Breast epithelium (tissue), 4 donors: ENCODE results near the gene PRKAR1B. TPM values are rescaled to one million over a fixed set of nuclear protein-coding genes. Genes with fewer than 3 reads are reported as not detected.

Experiments used
- DNase-seq, 2 donors: peaks; one replicate each; pipeline ENCODE4 v3.0.0-alpha.2; 2019; ENCODE audit warnings: low spot score in 2 of 2
- H3K27ac ChIP-seq, 2 donors: fragments of 200-600 bp; sonication (generic) in 1 of 2; one replicate each; pipeline ENCODE4 v1.5.1; 2016 to 2019; ENCODE audit warnings: mild to moderate bottlenecking in 1 of 2
- H3K27me3 ChIP-seq, 2 donors: fragments of 200-600 bp; sonication (generic) in 1 of 2; one replicate each; pipeline versions ENCODE4 v1.5.1 to v1.6.0; 2017 to 2019; ENCODE audit warnings: control low read depth in 1 of 2, mild to moderate bottlenecking in 1 of 2
- H3K36me3 ChIP-seq: fragments of 200-600 bp; one replicate; pipeline ENCODE4 v1.5.1; 2019
- H3K4me1 ChIP-seq, 2 donors: fragments of 200-600 bp; sonication (generic); one replicate each; pipeline ENCODE4 v1.5.1; 2016 to 2019; ENCODE audit warnings: control low read depth in 1 of 2
- H3K4me3 ChIP-seq, 3 donors: fragments of 200-600 bp; sonication (generic); 1 replicate in 2 of 3; 2 replicates in 1 of 3; pipeline ENCODE4 v1.5.1; 2016 to 2019; ENCODE audit warnings: mild to moderate bottlenecking in 3 of 3, moderate library complexity in 2 of 3
- H3K9me3 ChIP-seq, 2 donors: fragments of 200-600 bp; sonication (generic) in 1 of 2; one replicate each; pipeline ENCODE4 v1.5.1; 2016 to 2019; ENCODE audit warnings: control low read depth in 1 of 2
- POLR2A ChIP-seq: fragments of 450-650 bp; IDR thresholded peaks from one replicate; pipeline ENCODE4 v1.6.1; 2016; ENCODE audit warnings: antibody characterized with exemption, mild to moderate bottlenecking, moderate library complexity
- POLR2AphosphoS5 ChIP-seq, 3 donors: sonication (generic); formaldehyde crosslinking; IDR thresholded peaks; one replicate each; pipeline ENCODE4 v1.6.1; 2017; ENCODE audit warnings: antibody characterized with exemption in 3 of 3
- intact Hi-C: fragments of 100-400 bp; cut with DNase I; formaldehyde crosslinking; loops from one replicate; pipeline ENCODE4 v1.15.1; 2023; ENCODE audit warnings: low total_unique reads
- total RNA-seq, 3 donors: library from RNA; depleted of rRNA; stranded (reverse); fragments of >200 nt; gene quantifications; one replicate each; pipeline ENCODE4 v1.1.0, GENCODE V29; 2016
- TF ChIP-seq, protein P1 (sequence below), 3 donors: fragments of 450-650 bp; IDR thresholded peaks; one replicate each; pipeline ENCODE4 v1.5.1; 2016 to 2017; ENCODE audit warnings: antibody characterized with exemption in 3 of 3, mild to moderate bottlenecking in 3 of 3, moderate library complexity in 3 of 3

PRKAR1B gene
- total RNA-seq, 3 donors from 2014 or later, result 3.7 to 10.5 (median 7.9) TPM

DNA sequence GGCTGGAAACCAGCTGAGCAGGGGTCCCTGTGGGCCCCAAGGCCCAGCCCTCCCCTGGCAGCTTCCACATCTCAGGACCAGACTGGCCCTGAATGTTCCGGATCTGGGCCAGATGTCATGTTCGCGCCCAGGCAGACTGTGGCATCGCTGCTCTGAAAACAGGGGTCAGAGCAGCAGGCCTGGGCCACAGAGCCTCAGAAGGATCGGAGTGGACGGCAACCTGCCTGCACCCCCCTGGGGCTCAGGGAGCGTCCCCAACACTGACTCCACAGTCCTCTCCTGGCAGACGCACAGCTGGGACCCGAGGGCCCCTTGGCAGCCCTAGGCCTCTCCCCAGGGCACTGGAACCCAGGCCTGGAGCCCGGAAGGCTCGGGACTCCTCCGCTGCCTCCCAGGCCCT lies 91.9 kb downstream of the PRKAR1B start:
- Histone ChIP-seq H3K9me3 (no peaks in the 10 kb centered on the region), H3K27ac (no peak overlapping the region), H3K27me3 (no peaks in the 10 kb centered on the region), H3K4me1 (no peaks in the 10 kb centered on the region), H3K4me3 (no peak overlapping the region), H3K36me3 (no peaks in the 10 kb centered on the region)
- TF ChIP-seq, protein P1, sequence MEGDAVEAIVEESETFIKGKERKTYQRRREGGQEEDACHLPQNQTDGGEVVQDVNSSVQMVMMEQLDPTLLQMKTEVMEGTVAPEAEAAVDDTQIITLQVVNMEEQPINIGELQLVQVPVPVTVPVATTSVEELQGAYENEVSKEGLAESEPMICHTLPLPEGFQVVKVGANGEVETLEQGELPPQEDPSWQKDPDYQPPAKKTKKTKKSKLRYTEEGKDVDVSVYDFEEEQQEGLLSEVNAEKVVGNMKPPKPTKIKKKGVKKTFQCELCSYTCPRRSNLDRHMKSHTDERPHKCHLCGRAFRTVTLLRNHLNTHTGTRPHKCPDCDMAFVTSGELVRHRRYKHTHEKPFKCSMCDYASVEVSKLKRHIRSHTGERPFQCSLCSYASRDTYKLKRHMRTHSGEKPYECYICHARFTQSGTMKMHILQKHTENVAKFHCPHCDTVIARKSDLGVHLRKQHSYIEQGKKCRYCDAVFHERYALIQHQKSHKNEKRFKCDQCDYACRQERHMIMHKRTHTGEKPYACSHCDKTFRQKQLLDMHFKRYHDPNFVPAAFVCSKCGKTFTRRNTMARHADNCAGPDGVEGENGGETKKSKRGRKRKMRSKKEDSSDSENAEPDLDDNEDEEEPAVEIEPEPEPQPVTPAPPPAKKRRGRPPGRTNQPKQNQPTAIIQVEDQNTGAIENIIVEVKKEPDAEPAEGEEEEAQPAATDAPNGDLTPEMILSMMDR (IDR thresholded peaks at IDR 0.05), result no peak
- TF ChIP-seq POLR2A (no peak), POLR2AphosphoS5 (IDR thresholded peaks at IDR 0.05) (no peak)
- intact Hi-C loops, result no loop called here
- DNase-seq, result no peak

DNA sequence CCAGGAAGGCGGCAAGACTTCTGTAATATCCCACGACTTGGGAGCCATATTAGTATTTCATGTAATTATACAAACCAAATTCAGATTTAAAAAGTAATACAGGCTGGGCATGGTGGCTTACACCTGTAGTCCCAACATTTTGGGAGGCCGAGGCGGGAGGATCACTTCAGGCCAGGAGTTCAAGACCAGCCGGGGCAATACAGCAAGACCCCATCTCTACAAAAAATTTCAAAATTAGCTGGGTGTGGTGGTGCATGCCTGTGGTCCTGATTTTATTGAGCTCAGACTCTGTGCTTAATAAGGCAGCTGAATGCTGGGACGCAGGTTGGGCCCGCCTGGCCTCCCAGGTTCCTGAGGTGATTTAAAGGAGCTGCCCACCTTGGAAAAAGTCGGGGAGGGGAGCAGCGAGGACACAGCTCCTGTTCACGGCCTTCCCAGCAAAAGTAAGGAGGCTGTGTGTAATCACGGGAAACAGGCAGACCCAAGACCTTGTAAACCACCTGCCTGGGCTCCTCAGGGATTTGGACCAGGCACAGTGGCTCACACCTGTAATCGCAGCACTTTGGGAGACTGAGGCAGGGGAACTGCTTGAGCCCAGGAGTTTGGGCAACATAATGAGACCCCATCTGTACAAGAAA lies 93.6 kb downstream of the PRKAR1B start:
- peak in 1 of 2 donors; percentile 44 for DNase-seq
- Histone ChIP-seq H3K27ac (no peak overlapping the region), H3K9me3 (no peaks in the 10 kb centered on the region), H3K36me3 (no peaks in the 10 kb centered on the region), H3K4me3 (no peak overlapping the region), H3K27me3 (no peaks in the 10 kb centered on the region), H3K4me1 (no peaks in the 10 kb centered on the region)
- intact Hi-C loops, result no loop called here
- no peak for TF ChIP-seq POLR2AphosphoS5 (IDR thresholded peaks at IDR 0.05)
- no peak for TF ChIP-seq POLR2A
- TF ChIP-seq, protein P1 (IDR thresholded peaks at IDR 0.05), result no peak

DNA sequence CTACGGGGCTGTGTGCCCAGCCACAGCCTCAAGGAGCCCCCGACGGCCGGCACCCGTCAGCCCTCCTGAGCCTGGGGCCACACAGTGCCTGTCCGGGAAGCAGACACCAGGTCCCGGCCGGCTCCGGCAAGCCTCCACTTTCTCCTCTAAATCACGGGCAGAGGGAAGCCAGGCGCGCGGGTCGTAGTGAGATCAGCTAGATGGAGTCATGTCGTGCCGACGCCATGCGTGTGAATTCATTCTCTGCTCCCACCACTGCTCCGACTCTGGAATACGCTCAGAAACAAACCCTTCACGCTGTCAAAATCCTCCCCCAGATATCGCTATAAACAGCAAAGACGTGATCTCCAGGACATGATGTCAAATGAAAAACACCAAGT lies 94.3 kb downstream of the PRKAR1B start:
- TF ChIP-seq, protein P1 (IDR thresholded peaks at IDR 0.05), result no peak
- TF ChIP-seq POLR2AphosphoS5 (IDR thresholded peaks at IDR 0.05) (no peak), POLR2A (no peak)
- no peaks in the 10 kb centered on the region for H3K36me3 ChIP-seq
- DNase-seq, result peak in 1 of 2 donors; percentile 47
- H3K27ac ChIP-seq, result no peak overlapping the region
- no peaks in the 10 kb centered on the region for H3K9me3 ChIP-seq
- intact Hi-C loops, result no loop called here
- no peaks in the 10 kb centered on the region for H3K4me1 ChIP-seq
- no peak overlapping the region for H3K4me3 ChIP-seq
- H3K27me3 ChIP-seq, result no peaks in the 10 kb centered on the region

DNA sequence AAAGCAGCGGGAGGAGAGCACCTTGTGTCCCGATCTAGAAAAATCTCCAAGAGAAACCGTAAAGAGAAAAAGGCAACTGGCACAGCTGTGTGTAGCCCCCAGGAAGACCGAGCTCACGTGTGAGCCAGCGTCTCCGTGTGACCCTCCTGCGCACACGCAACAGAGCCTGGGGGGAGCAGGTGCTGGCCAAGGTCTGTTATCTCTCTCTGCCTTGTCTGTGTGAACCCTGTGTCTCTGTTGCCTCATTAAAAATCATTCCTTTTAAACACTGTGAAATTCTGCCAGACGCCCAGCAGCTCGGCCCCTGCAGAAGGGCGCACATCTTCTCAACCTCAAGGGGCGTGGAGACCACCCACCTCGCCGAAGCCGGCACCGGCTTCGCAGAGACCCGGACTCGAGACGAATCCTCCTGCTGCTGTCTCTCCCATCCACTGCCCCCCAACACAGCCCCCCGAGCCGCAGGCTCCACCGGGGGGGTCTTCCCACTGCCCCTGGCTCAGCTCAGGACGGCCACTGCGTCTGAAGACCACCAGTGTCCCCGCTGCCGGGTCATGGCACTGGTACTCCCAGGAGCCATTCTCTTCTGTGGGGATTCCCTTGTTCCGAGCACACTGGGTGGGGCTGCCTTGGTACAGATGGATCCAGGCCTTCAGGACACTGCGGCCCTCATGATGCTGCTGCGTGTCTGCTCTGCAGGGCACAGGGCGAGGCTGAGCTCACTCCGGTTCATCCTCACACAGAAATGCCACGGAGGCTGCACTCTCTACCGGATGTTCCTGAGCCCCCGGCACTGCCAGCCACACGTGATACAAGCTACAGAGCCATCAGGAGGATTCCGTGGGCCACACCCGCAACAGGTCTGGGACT lies 94.9 kb downstream of the PRKAR1B start:
- DNase-seq, result peak in 1 of 2 donors; percentile 45
- H3K27me3 ChIP-seq, result no peaks in the 10 kb centered on the region

More for the DNA sequence above, 94.9 kb downstream of the PRKAR1B start:
- no peak overlapping the region for H3K27ac ChIP-seq
- no peaks in the 10 kb centered on the region for H3K4me1 ChIP-seq
- no peak for TF ChIP-seq POLR2A
- TF ChIP-seq, protein P1 (IDR thresholded peaks at IDR 0.05), result no peak
- TF ChIP-seq POLR2AphosphoS5 (IDR thresholded peaks at IDR 0.05), result no peak
- intact Hi-C loops, result no loop called here
- H3K9me3 ChIP-seq, result no peaks in the 10 kb centered on the region
- no peaks in the 10 kb centered on the region for H3K36me3 ChIP-seq
- no peak overlapping the region for H3K4me3 ChIP-seq
